ENCODE results near the gene RCL1.
A peak's percentile ranks its signal among the peaks of the same experiment; 100 is the strongest.

RCL1 gene

GRCh38 chr9:4833781-4834560, 41.2 kb downstream of the RCL1 start:
- DNase-seq (ENCODE audit: insufficient read length, low spot score), result no peak

DNA sequence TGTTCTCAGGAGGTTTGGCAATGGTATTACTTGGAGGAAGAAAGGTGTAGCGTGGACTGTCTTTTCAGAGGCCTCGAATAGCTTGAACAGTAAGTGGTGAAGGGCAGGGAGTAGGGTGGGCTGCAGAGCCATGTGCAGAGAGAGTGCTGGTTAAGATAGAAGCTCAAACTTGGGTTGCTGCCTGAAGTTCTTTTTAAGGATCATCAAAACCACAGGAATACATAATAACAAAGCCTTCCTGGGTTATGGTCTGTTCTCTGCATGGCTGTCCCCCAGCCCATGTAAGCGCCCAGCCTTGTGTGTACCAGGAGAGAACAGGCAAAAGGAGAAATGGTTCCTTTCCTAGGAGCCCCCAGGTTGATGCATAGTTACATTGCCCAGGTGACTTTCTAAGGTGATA, 43.9 kb downstream of the RCL1 start:
- FAIRE-seq (no peak), DNase-seq (ENCODE audit: insufficient read length, low spot score) (no peak)

More at GRCh38 chr9:4833781-4834560, 41.2 kb downstream of the RCL1 start:
- no peak for TF ChIP-seq POLR2A (IDR thresholded peaks at IDR 0.05; ENCODE audit: low read depth, low read length)
- FAIRE-seq, result no peak

GRCh38 chr9:4837261-4838188, 44.8 kb downstream of the RCL1 start:
- no peak for DNase-seq (ENCODE audit: insufficient read length, low spot score)
- no peak for TF ChIP-seq POLR2A (IDR thresholded peaks at IDR 0.05; ENCODE audit: low read depth, low read length)
- FAIRE-seq, result peak; percentile 11

More for the DNA sequence above, 43.9 kb downstream of the RCL1 start:
- TF ChIP-seq POLR2A (IDR thresholded peaks at IDR 0.05; ENCODE audit: low read depth, low read length), result no peak

GRCh38 chr9:4838189-4838546, 45.4 kb downstream of the RCL1 start:
- FAIRE-seq (no peak), DNase-seq (ENCODE audit: insufficient read length, low spot score) (no peak)
- no peak for TF ChIP-seq POLR2A (IDR thresholded peaks at IDR 0.05; ENCODE audit: low read depth, low read length)

DNA sequence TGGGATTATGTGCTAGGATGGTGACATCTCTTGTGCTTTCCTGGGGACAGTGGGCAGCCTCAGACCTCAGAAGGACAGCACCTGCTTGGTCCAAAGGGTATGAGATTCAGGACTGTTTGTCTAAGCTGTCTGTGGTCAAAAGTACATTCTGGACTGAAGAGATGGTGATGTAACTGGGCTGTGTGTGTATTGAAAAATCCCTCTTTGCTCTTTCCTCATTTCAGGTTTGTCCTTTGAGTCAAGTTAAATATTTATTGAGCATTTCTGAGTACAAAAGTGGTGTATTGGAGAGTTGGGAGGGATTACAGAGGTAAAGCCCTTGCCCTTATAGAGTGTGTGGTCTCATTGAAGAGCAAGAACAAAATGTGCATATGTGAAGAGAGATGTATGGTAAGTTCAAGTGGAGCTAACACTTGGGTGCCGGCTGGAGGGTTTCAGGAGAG, 46.7 kb downstream of the RCL1 start:
- FAIRE-seq (no peak), DNase-seq (ENCODE audit: insufficient read length, low spot score) (no peak)
- no peak for TF ChIP-seq POLR2A (IDR thresholded peaks at IDR 0.05; ENCODE audit: low read depth, low read length)

- no peak for TF ChIP-seq POLR2A (IDR thresholded peaks at IDR 0.05; ENCODE audit: low read depth, low read length)
- no peak for FAIRE-seq
- DNase-seq (ENCODE audit: insufficient read length, low spot score), result no peak
Measured at GRCh38 chr9:4840018-4840417, 47.3 kb downstream of the RCL1 start.

DNA sequence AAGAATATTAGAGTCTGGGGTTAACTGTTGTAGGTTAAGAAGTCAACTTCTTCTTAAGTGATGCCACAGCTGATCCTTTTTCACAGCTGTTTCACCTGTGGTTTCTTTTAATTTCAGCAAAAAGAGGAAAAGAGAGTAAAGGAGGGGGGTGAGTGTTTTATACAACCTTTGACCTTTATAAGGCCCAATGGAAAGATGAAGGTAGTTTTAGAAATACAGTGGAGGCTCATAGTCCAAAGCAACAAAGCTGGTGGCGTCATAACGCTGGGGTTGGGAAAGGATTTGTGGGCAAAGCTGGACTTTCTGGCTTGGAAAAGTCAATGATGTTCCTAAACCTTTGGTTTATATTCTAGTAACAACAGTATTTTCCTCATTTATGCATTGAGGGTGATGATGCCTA, 49.5 kb downstream of the RCL1 start:
- FAIRE-seq (no peak), DNase-seq (ENCODE audit: insufficient read length, low spot score) (no peak)
- TF ChIP-seq POLR2A (IDR thresholded peaks at IDR 0.05; ENCODE audit: low read depth, low read length), result no peak

- DNase-seq (ENCODE audit: insufficient read length, low spot score) (no peak), FAIRE-seq (no peak)
- TF ChIP-seq POLR2A (IDR thresholded peaks at IDR 0.05; ENCODE audit: low read depth, low read length), result no peak
Measured at GRCh38 chr9:4842734-4843133, 50.0 kb downstream of the RCL1 start.

GRCh38 chr9:4844056-4844838, 51.5 kb downstream of the RCL1 start:
- FAIRE-seq (no peak), DNase-seq (ENCODE audit: insufficient read length, low spot score) (no peak)
- TF ChIP-seq POLR2A (IDR thresholded peaks at IDR 0.05; ENCODE audit: low read depth, low read length), result no peak

DNA sequence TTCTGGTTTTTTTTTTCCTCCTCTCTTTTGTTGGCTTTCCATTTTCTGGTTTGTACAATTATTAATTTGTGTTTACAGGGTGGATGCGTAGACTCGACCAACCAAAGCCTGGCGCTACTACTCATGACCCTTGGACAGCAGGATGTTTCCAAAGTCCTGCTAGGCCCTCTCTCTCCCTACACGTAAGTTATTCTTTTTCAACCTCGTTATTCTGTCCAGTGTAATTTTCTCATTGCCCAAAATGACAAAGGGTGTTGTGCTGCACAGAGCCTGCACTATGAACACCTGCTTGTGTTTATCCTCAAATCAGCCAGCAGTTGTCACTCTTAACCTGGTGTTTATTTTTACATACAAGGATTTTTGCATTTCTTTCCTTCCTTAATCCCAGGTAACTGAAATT, 56.6 kb downstream of the RCL1 start:
- no peak for TF ChIP-seq POLR2A (IDR thresholded peaks at IDR 0.05; ENCODE audit: low read depth, low read length)
- no peak for FAIRE-seq
- no peak for DNase-seq (ENCODE audit: insufficient read length, low spot score)

DNA sequence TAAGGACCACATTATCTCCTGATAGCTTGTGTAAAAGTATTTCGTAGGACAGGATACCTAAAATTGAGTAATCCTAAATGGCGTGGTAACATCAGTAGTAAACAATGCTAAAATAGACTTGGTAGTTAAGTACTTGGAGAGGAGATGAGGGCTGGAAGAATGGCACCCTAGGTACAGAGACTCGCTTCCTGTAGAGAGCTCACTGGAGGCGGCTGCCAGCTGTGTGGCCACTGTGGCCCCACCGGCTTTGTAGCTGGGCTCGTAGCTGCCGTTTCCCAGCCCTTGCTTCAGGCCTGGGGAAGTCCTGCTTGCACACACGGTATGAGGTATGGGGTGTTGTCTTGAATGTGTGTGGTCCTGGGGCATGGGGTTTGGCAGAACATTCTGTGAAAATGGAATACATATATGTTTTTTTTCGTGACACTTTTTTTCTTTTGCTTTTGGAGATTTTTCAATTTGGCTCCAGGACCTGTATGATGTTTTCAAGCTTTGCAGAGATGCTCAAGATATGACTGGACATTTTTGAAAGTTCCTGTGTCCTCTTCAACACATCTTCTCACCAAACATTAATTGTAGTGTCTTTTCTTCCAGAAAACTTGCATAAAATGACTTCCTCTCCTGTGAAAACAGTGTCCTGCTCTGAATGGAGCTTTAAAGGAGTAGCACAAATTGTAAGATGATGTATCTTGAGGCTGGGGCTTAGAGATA, 58.0 kb downstream of the RCL1 start:
- DNase-seq (ENCODE audit: insufficient read length, low spot score) (no peak), FAIRE-seq (no peak)
- no peak for TF ChIP-seq POLR2A (IDR thresholded peaks at IDR 0.05; ENCODE audit: low read depth, low read length)

- no peak for DNase-seq (ENCODE audit: insufficient read length, low spot score)
- FAIRE-seq, result no peak
- no peak for TF ChIP-seq POLR2A (IDR thresholded peaks at IDR 0.05; ENCODE audit: low read depth, low read length)
Measured at GRCh38 chr9:4852419-4852818, 59.7 kb downstream of the RCL1 start.

DNA sequence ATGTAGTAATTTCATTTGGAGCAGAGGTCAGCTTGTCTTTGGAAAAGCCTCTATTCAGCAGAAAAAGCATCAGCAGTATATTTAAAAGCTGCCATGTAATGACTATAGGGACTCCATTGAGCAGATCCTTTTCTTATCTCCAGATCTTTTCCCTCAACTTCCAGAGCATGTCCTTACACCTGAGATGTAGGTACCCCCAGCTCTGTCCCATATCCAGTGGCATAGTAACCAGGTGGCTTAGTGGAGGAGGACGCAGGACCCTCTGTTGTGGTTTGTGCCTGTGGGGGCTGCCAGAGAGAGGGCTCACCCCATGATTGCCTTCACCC, 61.5 kb downstream of the RCL1 start:
- no peak for TF ChIP-seq POLR2A (IDR thresholded peaks at IDR 0.05; ENCODE audit: low read depth, low read length)
- DNase-seq (ENCODE audit: insufficient read length, low spot score) (no peak), FAIRE-seq (no peak)

Data from H54 (cell line).